HEK293T (cell line): ENCODE results near the gene RAB14.

Experiments used
- BHLHE40 ChIP-seq: fragments of 450-650 bp; IDR thresholded peaks from 2 replicates; pipeline ENCODE4 v1.6.1; 2016; ENCODE audit warnings: mild to moderate bottlenecking, moderate library complexity, borderline replicate concordance
- ELF4 ChIP-seq: fragments of 450-650 bp; IDR thresholded peaks from 2 replicates; pipeline ENCODE4 v1.6.1; 2017; ENCODE audit warnings: antibody characterized with exemption
- SP1 ChIP-seq: fragments of 450-650 bp; IDR thresholded peaks from 2 replicates; pipeline ENCODE4 v1.6.1; 2017
- TARDBP ChIP-seq: fragments of 450-650 bp; IDR thresholded peaks from 2 replicates; pipeline ENCODE4 v1.6.1; 2016

DNA sequence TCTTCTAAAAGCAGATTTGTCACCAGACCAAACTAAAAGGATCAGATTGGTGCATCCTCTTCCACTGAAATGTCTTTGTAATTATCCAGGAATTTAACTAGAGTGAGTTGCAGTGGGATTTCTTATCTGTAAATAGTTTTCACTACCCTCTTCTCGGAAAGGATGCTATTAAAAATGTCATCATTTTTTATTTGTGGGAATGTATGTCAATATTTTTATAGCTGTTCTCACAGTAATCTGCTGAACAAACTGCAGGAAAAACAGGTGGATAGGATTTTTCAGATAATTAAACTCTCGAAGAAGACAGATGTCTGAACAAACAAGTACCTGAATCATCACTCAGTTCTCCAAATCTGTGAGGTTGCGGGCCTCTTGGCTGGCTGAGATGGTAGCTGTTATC is 62.7 kb downstream of the RAB14 start:
- TF ChIP-seq BHLHE40 (no peak), TARDBP (no peak), SP1 (no peak), ELF4 (no peak)
